NCI-H146 treated with DMSO at 0.1 percent for 48 hours (cell line): Measurements from ENCODE around the gene LHX5.

Source experiments
- DNase-seq: peaks from one replicate; lab custom pipeline; 2025; ENCODE audit not compliant: unreplicated experiment; lab: John Stamatoyannopoulos, UW

LHX5 gene

GRCh38 chr12:113418213-113418879 lies 53.3 kb downstream of the LHX5 start:
- DNase-seq, result no peak

GRCh38 chr12:113416091-113416754 lies 55.4 kb downstream of the LHX5 start:
- DNase-seq, result no peak

GRCh38 chr12:113414519-113415038 lies 57.1 kb downstream of the LHX5 start:
- DNase-seq, result no peak

- DNase-seq, result no peak
These were observed 58.2 kb downstream of the LHX5 start for GRCh38 chr12:113413488-113413939.
